H9 (cell line): ENCODE results near the gene MXD3. TPM values are rescaled to one million over a fixed set of nuclear protein-coding genes. Genes with fewer than 3 reads are reported as not detected.
A peak's percentile ranks its signal among the peaks of the same experiment; 100 is the strongest.

ENCODE experiments used
- DNase-seq: peaks from one replicate; pipeline ENCODE4 v3.0.0-alpha.2; 2017
- H2AFZ ChIP-seq: one replicate; pipeline ENCODE4 v1.6.1; 2013; ENCODE audit warnings: mild to moderate bottlenecking, low read length, control low read depth, moderate library complexity
- H2AK5ac ChIP-seq: 2 replicates; pipeline ENCODE4 v1.6.1; 2013; ENCODE audit warnings: low read length, control low read depth, mixed read lengths; ENCODE audit not compliant: insufficient read length
- H2BK120ac ChIP-seq: one replicate; pipeline ENCODE4 v1.6.1; 2013; ENCODE audit warnings: low read depth, mild to moderate bottlenecking, low read length, control low read depth, inconsistent platforms; ENCODE audit not compliant: poor library complexity, severe bottlenecking
- H2BK12ac ChIP-seq: 2 replicates; pipeline ENCODE4 v1.6.1; 2013; ENCODE audit warnings: low read length, control low read depth, mixed read lengths, low read depth; ENCODE audit not compliant: insufficient read length
- H2BK15ac ChIP-seq: 2 replicates; pipeline ENCODE4 v1.6.1; 2013; ENCODE audit warnings: low read depth, low read length, control low read depth
- H2BK20ac ChIP-seq: one replicate; pipeline ENCODE4 v1.6.1; 2013; ENCODE audit warnings: low read depth, mild to moderate bottlenecking, low read length, control low read depth, inconsistent platforms; ENCODE audit not compliant: poor library complexity, severe bottlenecking
- H2BK5ac ChIP-seq: 2 replicates; pipeline ENCODE4 v1.6.1; 2013; ENCODE audit warnings: low read length, control low read depth, mixed read lengths; ENCODE audit not compliant: insufficient read length
- H3K14ac ChIP-seq: 2 replicates; pipeline ENCODE4 v1.6.1; 2013; ENCODE audit warnings: low read length, control low read depth; ENCODE audit not compliant: insufficient read depth
- H3K18ac ChIP-seq: 2 replicates; pipeline ENCODE4 v1.6.1; 2013; ENCODE audit warnings: low read depth, mild to moderate bottlenecking, mixed read lengths, low read length, control low read depth; ENCODE audit not compliant: insufficient read length
- H3K23ac ChIP-seq: 2 replicates; pipeline ENCODE4 v1.6.1; 2013; ENCODE audit warnings: low read length, control low read depth, mixed read lengths, low read depth; ENCODE audit not compliant: insufficient read length
- H3K23me2 ChIP-seq: 2 replicates; pipeline ENCODE4 v1.6.1; 2013; ENCODE audit warnings: low read depth, mild to moderate bottlenecking, mixed read lengths, low read length, control low read depth; ENCODE audit not compliant: insufficient read length, poor library complexity, severe bottlenecking
- H3K27ac ChIP-seq: 2 replicates; pipeline ENCODE4 v1.5.1; 2013; ENCODE audit warnings: low read length, control low read depth, mixed read lengths, low read depth; ENCODE audit not compliant: insufficient read length
- H3K27me3 ChIP-seq: 2 replicates; pipeline ENCODE4 v1.6.1; 2013; ENCODE audit warnings: low read length, control low read depth, inconsistent platforms; ENCODE audit not compliant: insufficient read depth
- H3K4ac ChIP-seq: 2 replicates; pipeline ENCODE4 v1.6.1; 2013; ENCODE audit warnings: low read depth, mild to moderate bottlenecking, control low read depth, inconsistent platforms, low read length, moderate library complexity
- H3K4me1 ChIP-seq: 2 replicates; pipeline ENCODE4 v1.6.1; 2013; ENCODE audit warnings: low read length, control low read depth, inconsistent platforms; ENCODE audit not compliant: insufficient read depth
- H3K4me2 ChIP-seq: 2 replicates; pipeline ENCODE4 v1.6.1; 2013; ENCODE audit warnings: low read length, control low read depth, mixed read lengths; ENCODE audit not compliant: insufficient read length, insufficient read depth
- H3K56ac ChIP-seq: 2 replicates; pipeline ENCODE4 v1.6.1; 2013; ENCODE audit warnings: low read depth, mild to moderate bottlenecking, mixed read lengths, low read length, control low read depth; ENCODE audit not compliant: insufficient read length
- H3K79me1 ChIP-seq: 2 replicates; pipeline ENCODE4 v1.6.1; 2013; ENCODE audit warnings: low read depth, mild to moderate bottlenecking, moderate library complexity, low read length, control low read depth, inconsistent platforms; ENCODE audit not compliant: insufficient read depth, poor library complexity, severe bottlenecking
- H3K79me2 ChIP-seq: 2 replicates; pipeline ENCODE4 v1.6.1; 2013; ENCODE audit warnings: low read length, control low read depth, inconsistent platforms; ENCODE audit not compliant: insufficient read depth
- H3K9ac ChIP-seq: 2 replicates; pipeline ENCODE4 v1.6.1; 2013; ENCODE audit warnings: low read length, control low read depth, mixed read lengths; ENCODE audit not compliant: insufficient read length; ENCODE audit errors: extremely low read depth
- H3K9me3 ChIP-seq: one replicate; pipeline ENCODE4 v1.6.1; 2013; ENCODE audit warnings: low read depth, low read length, inconsistent platforms; ENCODE audit not compliant: control insufficient read depth
- H3T11ph ChIP-seq: one replicate; pipeline ENCODE4 v1.6.1; 2013; ENCODE audit warnings: mild to moderate bottlenecking, low read length, control low read depth, inconsistent platforms
- H4K20me1 ChIP-seq: one replicate; pipeline ENCODE4 v1.6.1; 2013; ENCODE audit not compliant: control insufficient read depth, insufficient read length, insufficient read depth
- H4K5ac ChIP-seq: 2 replicates; pipeline ENCODE4 v1.6.1; 2013; ENCODE audit warnings: low read depth, mild to moderate bottlenecking, mixed read lengths, low read length, control low read depth; ENCODE audit not compliant: insufficient read length
- H4K8ac ChIP-seq: replicated peaks from 2 replicates; pipeline ENCODE4 v1.6.1; 2013; ENCODE audit warnings: low read length, control low read depth, mixed read lengths, low read depth; ENCODE audit not compliant: insufficient read length
- H4K91ac ChIP-seq: 2 replicates; pipeline ENCODE4 v1.6.1; 2013; ENCODE audit warnings: low read depth, mild to moderate bottlenecking, moderate library complexity, mixed read lengths, low read length, control low read depth; ENCODE audit not compliant: insufficient read length
- H3K27ac Mint-ChIP-seq, 3 experiments: 2 replicates in 2 of 3; 3 replicates in 1 of 3; pipeline ENCODE4 v1.8.0; 2020 to 2021; ENCODE audit warnings: mixed read lengths in 3 of 3, mild to moderate bottlenecking in 1 of 3, moderate library complexity in 1 of 3
- H3K27me3 Mint-ChIP-seq: 2 replicates; pipeline ENCODE4 v1.8.0; 2021; ENCODE audit warnings: low read depth, mild to moderate bottlenecking, moderate library complexity, mixed read lengths
- H3K36me3 Mint-ChIP-seq, 3 experiments: 2 replicates in 2 of 3; 3 replicates in 1 of 3; pipeline ENCODE4 v1.8.0; 2020 to 2021; ENCODE audit warnings: low read depth in 3 of 3, mixed read lengths in 3 of 3; ENCODE audit not compliant: insufficient read depth in 1 of 3
- H3K4me1 Mint-ChIP-seq, 2 experiments: 2 replicates each; pipeline ENCODE4 v1.8.0; 2020; ENCODE audit warnings: mixed read lengths in 2 of 2
- H3K4me3 Mint-ChIP-seq, 2 experiments: 2 replicates in 1 of 2; 3 replicates in 1 of 2; pipeline ENCODE4 v1.8.0; 2020 to 2021; ENCODE audit warnings: mild to moderate bottlenecking in 2 of 2, mixed read lengths in 2 of 2, moderate library complexity in 1 of 2
- H3K9me3 Mint-ChIP-seq, 2 experiments: 2 replicates in 1 of 2; 3 replicates in 1 of 2; pipeline ENCODE4 v1.8.0; 2020; ENCODE audit warnings: mild to moderate bottlenecking in 2 of 2, mixed read lengths in 2 of 2, moderate library complexity in 1 of 2
- CTCF ChIP-seq: fragments of 200-600 bp; sonication (generic); conservative IDR thresholded peaks from 3 replicates; pipeline ENCODE4 v1.8.0; 2021; ENCODE audit warnings: antibody characterized with exemption, mild to moderate bottlenecking
- WGBS: extraction: QIAGEN DNeasy Blood & Tissue Kit; methylation state at CpG from one replicate; pipeline ENCODE4 v1.1.7; 2013; ENCODE audit warnings: missing lambda C conversion rate, low lambda C conversion rate, mixed read lengths; ENCODE audit not compliant: insufficient read length; ENCODE audit errors: extremely low coverage; 5-methylcytosine and 5-hydroxymethylcytosine counted together
- total RNA-seq: library from RNA; stranded (reverse); gene quantifications from 2 replicates; pipeline ENCODE4 v1.2.1, GENCODE V29; 2021

The MXD3 gene
- total RNA-seq, 1 experiment from 2014 or later = 9.8 TPM

GRCh38 chr5:177325868-177326381 lies 14.2 kb upstream of the MXD3 start:
- Mint-ChIP-seq H3K27ac (peak overlapping the region; percentile 82 to 96 (median 94)), H3K36me3 (peaks cover 2 to 26% (median 25%) of the 10 kb centered on the region in 3 experiments; a peak in 5 of 7 replicates), H3K4me1 (peaks cover 25 to 34% of the 10 kb centered on the region in 2 experiments), H3K4me3 (peak overlapping the region in 1 of 2 experiments; percentile 18; a peak in 2 of 5 replicates), H3K27me3 (no peaks in the 10 kb centered on the region), H3K9me3 (no peaks in the 10 kb centered on the region)
- Histone ChIP-seq H3K79me1 (no peaks in the 10 kb centered on the region), H3K9ac (no peak overlapping the region), H3K79me2 (no peaks in the 10 kb centered on the region), H2BK5ac (no peak overlapping the region), H2BK12ac (no peak overlapping the region), H2BK120ac (no peak overlapping the region), H3K18ac (peak overlapping the region; percentile 3), H3K4ac (no peak overlapping the region; the same call in 1 of the 2 replicates), H3K23ac (no peak overlapping the region), H3T11ph (no peak overlapping the region), H3K23me2 (no peaks in the 10 kb centered on the region), H4K5ac (no peak overlapping the region), H4K91ac (no peak overlapping the region), H2AK5ac (no peak overlapping the region), H4K8ac (no peak overlapping the region), H2BK15ac (no peak overlapping the region), H3K9me3 (no peaks in the 10 kb centered on the region), H2AFZ (no peak overlapping the region), H3K4me2 (no peak overlapping the region), H3K56ac (no peak overlapping the region), H3K27ac (peak overlapping the region; percentile 53), H3K27me3 (no peaks in the 10 kb centered on the region), H2BK20ac (no peak overlapping the region), H4K20me1 (peaks cover 2% of the 10 kb centered on the region), H3K4me1 (peaks cover 9% of the 10 kb centered on the region; the same call in 1 of the 2 replicates), H3K14ac (peak overlapping the region; percentile 5; the same call in 1 of the 2 replicates)
- TF ChIP-seq CTCF = no peak
- no peak for DNase-seq
- WGBS = no CpG with 5 or more reads among the region's 1 CpG
